ENCODE data around the gene ISOC1. TPM values are rescaled to one million over a fixed set of nuclear protein-coding genes. Genes with fewer than 3 reads are reported as not detected.

Gene ISOC1
- total RNA-seq, 1 experiment from 2014 or later: 25.7 TPM

GRCh38 chr5:129110742-129111141 is 16.2 kb downstream of the ISOC1 start:
- CTCF ChIA-PET: interaction anchor here (0.5 kb wide), 1 partner anchor 16 kb away, joined by 3 read pairs; the partner anchor contains the start of gene ISOC1
- no peak overlapping the region for H3K4me3 ChIP-seq (ENCODE audit: low read depth in 2 of 2, low read length in 2 of 2)
- no peaks in the 10 kb centered on the region; the same call in 1 of the 2 replicates for H3K36me3 ChIP-seq (ENCODE audit: control insufficient read depth, insufficient read depth, low read length)
- H3K27ac ChIP-seq (ENCODE audit: low read length): no peak overlapping the region
- ATAC-seq: no peak
- no TSS peak for BruUV-seq (replicated peaks)
- TF ChIP-seq SIN3A (IDR thresholded peaks at IDR 0.05; ENCODE audit: borderline replicate concordance, insufficient read depth, low read depth, low read length) (no peak), POLR2AphosphoS5 (IDR thresholded peaks at IDR 0.05; ENCODE audit: low read depth, low read length) (no peak), TCF7L2 (IDR thresholded peaks at IDR 0.05; ENCODE audit: low read depth, low read length) (no peak), CTCF (IDR thresholded peaks at IDR 0.05) (no peak), REST (IDR thresholded peaks at IDR 0.05; ENCODE audit: insufficient read depth in 1 of 2, low read depth in 2 of 2, low read length in 1 of 2) (no peak)
- H3K4me1 ChIP-seq (ENCODE audit: control insufficient read depth, insufficient read depth, low read length): no peaks in the 10 kb centered on the region
- intact Hi-C loops (cut with micrococcal nuclease; ENCODE audit: unreplicated experiment) (no loop called here), in situ Hi-C loops (cut with HindIII; ENCODE audit: low pct_unique_long_range_greater_than_20kb, low sequenced_read_pairs) (no loop called here)
- no peaks in the 10 kb centered on the region for H3K27me3 ChIP-seq (ENCODE audit: control insufficient read depth, insufficient read depth, low read length)
- no peak for DNase-seq (ENCODE audit: low read depth, low spot score)
- POLR2A ChIA-PET: no interaction called here
- H3K9me3 ChIP-seq (ENCODE audit: control insufficient read depth, insufficient read depth, low read depth, low read length): no peaks in the 10 kb centered on the region

- no peaks in the 10 kb centered on the region; the same call in 1 of the 2 replicates for H3K36me3 ChIP-seq (ENCODE audit: control insufficient read depth, insufficient read depth, low read length)
- POLR2A ChIA-PET: no interaction called here
- intact Hi-C loops (cut with micrococcal nuclease; ENCODE audit: unreplicated experiment): no loop called here
- DNase-seq (ENCODE audit: low read depth, low spot score): no peak
- H3K27me3 ChIP-seq (ENCODE audit: control insufficient read depth, insufficient read depth, low read length): no peaks in the 10 kb centered on the region
- no peak for TF ChIP-seq CTCF (IDR thresholded peaks at IDR 0.05)
- TF ChIP-seq POLR2AphosphoS5 (IDR thresholded peaks at IDR 0.05; ENCODE audit: low read depth, low read length): no peak
- no peak for TF ChIP-seq SIN3A (IDR thresholded peaks at IDR 0.05; ENCODE audit: borderline replicate concordance, insufficient read depth, low read depth, low read length)
- no peak for TF ChIP-seq REST (IDR thresholded peaks at IDR 0.05; ENCODE audit: insufficient read depth in 1 of 2, low read depth in 2 of 2, low read length in 1 of 2)
- TF ChIP-seq TCF7L2 (IDR thresholded peaks at IDR 0.05; ENCODE audit: low read depth, low read length): no peak
- H3K27ac ChIP-seq (ENCODE audit: low read length): no peak overlapping the region
- H3K4me1 ChIP-seq (ENCODE audit: control insufficient read depth, insufficient read depth, low read length): no peaks in the 10 kb centered on the region
- CTCF ChIA-PET: interaction anchor here (0.5 kb wide), 1 partner anchor 17 kb away, joined by 3 read pairs; the partner anchor contains the start of gene ISOC1
- H3K4me3 ChIP-seq (ENCODE audit: low read depth in 2 of 2, low read length in 2 of 2): no peak overlapping the region
- ATAC-seq: no peak
- no peaks in the 10 kb centered on the region for H3K9me3 ChIP-seq (ENCODE audit: control insufficient read depth, insufficient read depth, low read depth, low read length)
- in situ Hi-C loops (cut with HindIII; ENCODE audit: low pct_unique_long_range_greater_than_20kb, low sequenced_read_pairs): no loop called here
- no TSS peak for BruUV-seq (replicated peaks)
Measured at GRCh38 chr5:129111351-129111750, 16.8 kb downstream of the ISOC1 start.
